Vagina (tissue), 2 donors: Measurements from ENCODE around the gene SMAD5. TPM values are rescaled to one million over a fixed set of nuclear protein-coding genes. Genes with fewer than 3 reads are reported as not detected.
A peak's percentile ranks its signal among the peaks of the same experiment; 100 is the strongest.

Experiments
- DNase-seq, 2 donors: peaks; one replicate each; pipeline ENCODE4 v3.0.0-alpha.2; 2017; ENCODE audit errors: extremely low spot score in 2 of 2
- H3K27ac ChIP-seq: fragments of 200-600 bp; sonication (generic); one replicate; pipeline ENCODE4 v1.5.1; 2019
- H3K27me3 ChIP-seq: fragments of 200-600 bp; sonication (generic); one replicate; pipeline ENCODE4 v1.5.1; 2019
- H3K36me3 ChIP-seq, 2 donors: fragments of 200-600 bp; sonication (generic); one replicate each; pipeline ENCODE4 v1.5.1; 2017 to 2019
- H3K4me1 ChIP-seq: fragments of 200-600 bp; sonication (generic); one replicate; pipeline ENCODE4 v1.5.1; 2019
- H3K4me3 ChIP-seq, 2 donors: fragments of 200-600 bp; sonication (generic); 1 replicate in 1 of 2; 2 replicates in 1 of 2; pipeline ENCODE4 v1.5.1; 2016 to 2019
- H3K9me3 ChIP-seq: fragments of 200-600 bp; sonication (generic); one replicate; pipeline ENCODE4 v1.5.1; 2019
- CTCF ChIP-seq, 3 experiments: fragments of 450-650 bp in 2 of 3; fragments of 200-600 bp in 1 of 3; sonication (generic) in 1 of 3; IDR thresholded peaks; one replicate each; pipeline ENCODE4 v1.5.1; 2017 to 2019; ENCODE audit warnings: antibody characterized with exemption in 3 of 3, mild to moderate bottlenecking in 2 of 3, moderate library complexity in 2 of 3
- POLR2A ChIP-seq, 2 donors: fragments of 450-650 bp; IDR thresholded peaks; one replicate each; pipeline ENCODE4 v1.6.1; 2017; ENCODE audit warnings: antibody characterized with exemption in 2 of 2, mild to moderate bottlenecking in 2 of 2, moderate library complexity in 2 of 2
- POLR2AphosphoS5 ChIP-seq, 2 donors: sonication (generic); formaldehyde crosslinking; IDR thresholded peaks; one replicate each; pipeline ENCODE4 v1.9.0; 2017; ENCODE audit warnings: antibody characterized with exemption in 2 of 2, mild to moderate bottlenecking in 2 of 2, low read depth in 1 of 2; ENCODE audit not compliant: insufficient read depth in 1 of 2
- intact Hi-C: fragments of 100-400 bp; cut with DNase I; formaldehyde crosslinking; loops from one replicate; pipeline ENCODE4 v1.15.1; 2023
- total RNA-seq: library from RNA; depleted of rRNA; stranded (reverse); fragments of >200 nt; gene quantifications from one replicate; pipeline ENCODE4 v1.2.3, GENCODE V29; 2016

SMAD5 gene
- total RNA-seq, 1 donor from 2014 or later: 40.0 TPM

- no peaks in the 10 kb centered on the region for H3K27me3 ChIP-seq
- H3K4me3 ChIP-seq: no peak overlapping the region
- no peaks in the 10 kb centered on the region for H3K9me3 ChIP-seq
- no peaks in the 10 kb centered on the region for H3K4me1 ChIP-seq
- TF ChIP-seq POLR2A (IDR thresholded peaks at IDR 0.05) (no peak), CTCF (IDR thresholded peaks at IDR 0.05) (no peak), POLR2AphosphoS5 (IDR thresholded peaks at IDR 0.05; ENCODE audit: insufficient read depth in 1 of 2, low read depth in 1 of 2) (no peak)
- no peak for DNase-seq
- H3K36me3 ChIP-seq: no peaks in the 10 kb centered on the region
- intact Hi-C loops: loop anchor here (5.0 kb wide), 1 partner anchor 323 kb away; no protein-coding TSS in a partner anchor
- H3K27ac ChIP-seq: no peak overlapping the region
These were observed 77.6 kb downstream of the SMAD5 start for GRCh38 chr5:136210259-136210658.

- no peak for DNase-seq
- intact Hi-C loops: loop anchor here (5.0 kb wide), 1 partner anchor 324 kb away; no protein-coding TSS in a partner anchor
- Histone ChIP-seq H3K4me1 (no peaks in the 10 kb centered on the region), H3K27ac (no peak overlapping the region), H3K4me3 (no peak overlapping the region), H3K27me3 (no peaks in the 10 kb centered on the region), H3K9me3 (no peaks in the 10 kb centered on the region), H3K36me3 (no peaks in the 10 kb centered on the region)
- TF ChIP-seq POLR2A (IDR thresholded peaks at IDR 0.05) (no peak), CTCF (IDR thresholded peaks at IDR 0.05) (no peak), POLR2AphosphoS5 (IDR thresholded peaks at IDR 0.05; ENCODE audit: insufficient read depth in 1 of 2, low read depth in 1 of 2) (no peak)
These were observed 78.8 kb downstream of the SMAD5 start for GRCh38 chr5:136211282-136212040.

GRCh38 chr5:136212252-136212721 lies 79.6 kb downstream of the SMAD5 start:
- Histone ChIP-seq H3K27me3 (no peaks in the 10 kb centered on the region), H3K36me3 (no peaks in the 10 kb centered on the region), H3K9me3 (no peaks in the 10 kb centered on the region), H3K4me1 (no peaks in the 10 kb centered on the region), H3K27ac (no peak overlapping the region), H3K4me3 (no peak overlapping the region)
- no peak for DNase-seq
- intact Hi-C loops: loop anchor here (5.0 kb wide), 1 partner anchor 325 kb away; no protein-coding TSS in a partner anchor
- TF ChIP-seq POLR2A (IDR thresholded peaks at IDR 0.05) (no peak), CTCF (IDR thresholded peaks at IDR 0.05) (peak; percentile 84 to 88 (median 86))

GRCh38 chr5:136213919-136214493 lies 81.4 kb downstream of the SMAD5 start:
- Histone ChIP-seq H3K4me3 (no peak overlapping the region), H3K27me3 (no peaks in the 10 kb centered on the region)
- intact Hi-C loops: loop anchor here (5.0 kb wide), 1 partner anchor 327 kb away; no protein-coding TSS in a partner anchor

More at GRCh38 chr5:136213919-136214493, 81.4 kb downstream of the SMAD5 start:
- no peak for DNase-seq
- TF ChIP-seq POLR2AphosphoS5 (IDR thresholded peaks at IDR 0.05; ENCODE audit: insufficient read depth in 1 of 2, low read depth in 1 of 2): no peak
- no peak for TF ChIP-seq POLR2A (IDR thresholded peaks at IDR 0.05)
- no peak for TF ChIP-seq CTCF (IDR thresholded peaks at IDR 0.05)
- Histone ChIP-seq H3K4me1 (no peaks in the 10 kb centered on the region), H3K27ac (no peak overlapping the region), H3K9me3 (no peaks in the 10 kb centered on the region), H3K36me3 (no peaks in the 10 kb centered on the region)
